SIG-M5 (cell line): Measurements from ENCODE around the gene SDC3.

Source experiments
- DNase-seq: peaks from one replicate; lab custom pipeline; 2025; lab: John Stamatoyannopoulos, UW

SDC3 gene

GRCh38 chr1:30848130-30848529 is 60.4 kb downstream of the SDC3 start:
- DNase-seq, result no peak

- no peak for DNase-seq
These were observed 61.1 kb downstream of the SDC3 start for GRCh38 chr1:30847358-30847972.

- no peak for DNase-seq
These were observed 62.0 kb downstream of the SDC3 start for GRCh38 chr1:30846587-30846986.

DNA sequence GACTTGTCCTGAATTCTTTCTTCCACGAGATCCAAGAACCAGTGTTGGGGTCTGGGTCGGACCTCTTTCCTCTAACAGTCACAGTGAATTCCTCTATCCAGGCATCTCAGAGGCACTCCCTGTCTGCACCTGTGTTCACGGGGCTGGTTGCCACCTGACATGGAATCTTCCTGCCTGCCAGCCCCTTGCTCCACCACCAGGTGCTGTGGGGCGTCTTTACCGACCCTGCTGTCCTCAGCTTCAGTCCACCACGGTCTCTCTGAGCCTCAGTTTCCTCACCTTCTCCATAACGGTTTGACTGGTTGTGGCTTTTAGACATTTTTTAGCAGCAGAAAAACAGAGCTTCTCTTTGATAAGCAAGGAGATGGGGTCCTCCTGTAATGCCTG is 62.7 kb downstream of the SDC3 start:
- no peak for DNase-seq

DNA sequence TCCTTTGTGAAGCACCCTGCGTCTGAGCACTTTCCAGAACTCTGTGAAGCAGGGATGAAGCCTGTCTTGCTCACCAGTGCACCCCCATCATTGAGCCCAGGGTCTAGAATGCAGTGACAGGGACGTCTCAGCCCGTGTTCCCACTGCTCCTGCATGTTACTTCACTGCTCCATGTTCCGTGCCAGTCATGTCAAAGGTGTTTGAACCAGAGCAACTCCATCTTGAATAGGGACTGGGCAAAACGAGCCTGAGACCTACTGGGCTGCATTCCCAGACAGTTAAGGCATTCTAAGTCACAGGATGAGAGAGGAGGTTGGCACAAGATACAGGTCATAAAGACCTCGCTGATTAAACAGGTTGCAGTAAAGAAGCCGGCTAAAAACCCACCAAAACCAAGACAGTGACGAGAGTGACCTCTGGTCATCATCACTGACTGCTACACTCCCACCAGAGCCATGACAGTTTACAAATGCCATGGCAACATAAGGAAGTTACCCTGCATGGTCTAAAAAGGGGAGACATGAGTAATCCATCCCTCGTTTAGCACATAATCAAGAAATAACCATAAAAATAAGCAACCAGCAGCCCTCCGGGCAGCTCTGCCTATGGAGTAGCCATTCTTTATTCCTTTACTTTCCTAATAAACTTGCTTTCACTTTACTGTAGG is 63.2 kb downstream of the SDC3 start:
- DNase-seq, result no peak

DNA sequence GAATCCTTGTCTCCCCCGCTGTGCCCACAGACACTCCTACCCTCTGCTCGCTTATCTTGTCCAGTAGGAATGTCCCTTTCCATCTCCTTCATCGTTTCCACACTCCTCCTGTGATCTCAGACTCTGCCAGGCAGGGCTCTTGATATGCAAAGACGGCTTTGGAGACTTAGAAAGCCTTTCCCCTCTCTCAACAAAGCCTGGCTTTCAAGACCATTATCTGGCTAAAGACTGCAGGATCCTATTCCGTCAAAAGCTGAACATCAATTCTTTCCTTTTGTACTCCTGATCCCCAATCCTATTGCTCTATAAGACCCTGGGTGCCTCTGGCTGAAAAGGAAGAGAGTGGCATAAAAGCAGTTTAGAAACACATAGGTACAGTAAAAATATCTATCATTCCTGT is 63.9 kb downstream of the SDC3 start:
- DNase-seq, result no peak

GRCh38 chr1:30842697-30843354 is 65.7 kb downstream of the SDC3 start:
- DNase-seq, result no peak

- no peak for DNase-seq
These were observed 67.5 kb downstream of the SDC3 start for GRCh38 chr1:30840904-30841598.

DNA sequence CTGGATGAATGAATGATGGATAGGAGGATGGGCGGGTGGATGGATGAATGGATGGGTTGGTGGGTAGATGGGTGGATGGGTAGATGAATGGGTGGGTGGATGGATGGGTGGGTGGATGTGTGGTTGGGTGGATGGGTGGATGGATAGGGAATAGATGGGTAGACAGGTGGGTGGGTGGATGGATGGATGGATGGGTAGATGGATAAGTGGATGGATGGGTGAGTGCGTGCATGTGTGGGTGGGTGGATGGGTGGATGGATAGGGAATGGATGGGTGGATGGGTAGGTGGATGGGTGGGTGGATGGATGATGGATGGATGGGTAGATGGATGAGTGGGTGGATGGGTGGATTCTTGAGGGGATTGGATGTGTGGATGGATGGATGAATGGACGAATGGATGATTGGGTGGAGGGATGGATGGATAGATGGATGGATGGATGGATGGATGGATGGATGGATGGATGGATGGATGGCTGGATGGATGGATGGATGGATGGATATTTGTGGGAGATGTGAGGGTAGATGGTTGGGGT is 68.7 kb downstream of the SDC3 start:
- no peak for DNase-seq

DNA sequence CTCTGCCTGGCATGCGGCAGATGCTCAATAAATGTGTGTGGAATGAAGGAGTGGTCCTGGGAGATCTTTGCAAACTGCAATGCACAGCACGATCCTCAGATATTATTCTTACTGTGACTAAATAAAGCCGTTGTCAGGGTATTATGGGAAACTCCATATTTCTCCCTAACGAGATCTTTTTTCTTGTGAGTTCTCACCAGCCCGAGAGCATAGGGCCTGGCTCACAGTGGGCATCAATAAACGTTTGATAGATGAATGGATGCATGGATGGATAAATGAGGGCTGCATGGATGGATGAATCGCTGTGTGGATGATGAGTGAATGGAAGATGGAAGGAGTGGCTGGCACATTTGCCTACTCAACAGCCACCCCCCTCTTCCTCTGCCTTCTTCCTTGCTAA is 69.6 kb downstream of the SDC3 start:
- no peak for DNase-seq

DNA sequence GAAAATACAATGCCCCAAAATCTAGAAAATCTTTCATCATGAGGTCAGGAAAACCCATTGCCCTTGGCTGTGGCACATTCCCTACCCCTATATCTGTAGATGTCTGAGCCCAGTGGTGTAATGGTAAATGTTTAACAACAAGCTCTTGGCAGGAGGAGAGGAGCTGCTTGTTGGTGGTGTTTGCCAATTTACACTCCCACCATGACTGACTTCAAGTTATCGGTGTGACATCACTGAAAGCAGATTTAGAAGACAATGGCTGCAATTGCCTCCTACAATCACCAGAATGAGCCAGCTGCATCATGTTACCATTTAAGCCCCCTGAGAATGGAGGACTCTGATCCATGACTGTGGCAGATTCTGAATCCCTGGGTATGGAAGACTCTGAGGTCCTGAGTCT is 70.9 kb downstream of the SDC3 start:
- DNase-seq, result no peak

- no peak for DNase-seq
These were observed 74.3 kb downstream of the SDC3 start for GRCh38 chr1:30834253-30834652.

- DNase-seq, result no peak
These were observed 78.0 kb downstream of the SDC3 start for GRCh38 chr1:30830537-30830936.

DNA sequence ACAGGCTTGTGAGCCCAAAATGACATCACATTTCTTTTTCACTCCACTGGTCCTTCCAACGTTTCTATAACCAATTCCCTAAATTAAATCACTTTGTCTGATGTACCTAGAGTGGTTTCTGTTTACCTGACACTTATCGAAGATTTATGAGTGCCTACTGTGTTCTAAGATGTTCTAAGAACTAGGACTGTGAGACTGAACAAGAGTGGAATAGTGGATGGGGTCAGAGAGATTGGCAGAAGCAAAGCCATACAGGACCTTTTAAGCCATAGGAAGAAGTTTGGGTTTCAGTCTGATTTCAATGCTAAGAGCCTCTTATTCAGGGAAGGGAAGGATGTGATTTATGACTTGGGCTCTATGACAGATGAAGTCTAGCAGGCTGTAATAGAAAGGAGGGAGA is 78.7 kb downstream of the SDC3 start:
- no peak for DNase-seq

GRCh38 chr1:30824736-30825429 is 83.7 kb downstream of the SDC3 start:
- DNase-seq, result no peak

GRCh38 chr1:30823969-30824735 is 84.4 kb downstream of the SDC3 start:
- peak; percentile 20 for DNase-seq

GRCh38 chr1:30823627-30823968 is 85.0 kb downstream of the SDC3 start:
- DNase-seq, result no peak

DNA sequence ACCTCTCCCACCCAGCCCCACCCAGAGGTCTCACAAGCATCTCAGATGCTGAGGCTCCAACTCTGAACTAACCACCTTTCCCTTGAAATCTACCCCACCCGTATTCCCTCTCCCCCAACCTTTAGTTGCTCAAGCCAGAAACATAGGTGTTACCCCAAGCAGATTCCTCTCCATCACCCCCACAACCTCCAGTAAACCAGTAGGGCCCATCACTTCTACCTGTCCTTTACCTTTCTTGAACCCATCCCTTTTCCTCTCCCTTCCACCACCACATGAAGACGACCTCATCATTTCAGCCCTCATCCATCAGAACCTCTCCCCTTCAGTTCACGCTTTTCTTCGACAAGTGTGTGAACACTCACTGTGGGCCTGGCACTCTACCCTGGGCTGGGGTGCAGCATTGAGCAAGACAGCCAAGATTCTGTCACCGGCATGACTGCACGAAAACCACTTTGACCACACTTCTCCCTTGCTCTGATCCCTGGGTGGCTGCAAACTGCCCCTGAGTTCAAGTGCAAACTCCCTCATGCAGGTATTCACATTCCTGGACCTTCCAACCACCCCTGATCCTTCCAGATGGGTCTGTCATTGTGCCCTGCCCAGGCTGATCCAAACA is 85.5 kb downstream of the SDC3 start:
- DNase-seq, result no peak

- DNase-seq, result no peak
These were observed 86.6 kb downstream of the SDC3 start for GRCh38 chr1:30822006-30822405.

DNA sequence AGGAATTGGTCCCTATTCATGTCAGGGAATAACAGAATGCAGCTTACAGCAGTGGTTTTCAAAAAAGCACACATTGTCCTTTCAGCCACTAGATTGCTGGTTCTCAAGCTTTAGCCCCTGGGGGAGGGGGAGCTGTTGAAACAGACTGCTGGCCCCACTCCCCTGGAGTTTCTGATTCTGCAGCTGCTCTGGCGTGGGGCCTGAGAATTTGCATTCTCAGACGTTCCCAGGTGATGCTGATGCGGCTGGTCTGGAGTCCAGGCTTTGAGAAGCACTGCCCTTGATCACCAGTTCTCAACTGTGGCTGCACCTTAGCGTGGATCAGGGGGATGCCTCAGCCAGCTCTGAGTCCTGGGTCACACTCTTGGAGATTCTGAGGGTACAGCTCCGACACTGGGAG is 88.3 kb downstream of the SDC3 start:
- no peak for DNase-seq
